Fibroblast of pulmonary artery (primary cell): Measurements from ENCODE around the gene ASPM.
"Not testable (repeated sequence)": the region's sequence is repeated elsewhere in the genome, so short reads cannot be mapped to it uniquely, and the experiment has no call there.

ENCODE experiments used
- DNase-seq: peaks from one replicate; pipeline ENCODE4 v3.0.0-alpha.2; 2010; ENCODE audit warnings: low read depth
- H3K4me3 ChIP-seq: replicated peaks from 2 replicates; pipeline ENCODE4 v1.5.1; 2011; ENCODE audit warnings: low read depth, mild to moderate bottlenecking, control low read depth, low read length, moderate library complexity
- TF ChIP-seq, protein P1 (sequence below): IDR thresholded peaks from 2 replicates; pipeline ENCODE4 v1.5.1; 2011; ENCODE audit warnings: mild to moderate bottlenecking, control low read depth, low read length, inconsistent platforms; ENCODE audit errors: missing control alignments

The ASPM gene

DNA sequence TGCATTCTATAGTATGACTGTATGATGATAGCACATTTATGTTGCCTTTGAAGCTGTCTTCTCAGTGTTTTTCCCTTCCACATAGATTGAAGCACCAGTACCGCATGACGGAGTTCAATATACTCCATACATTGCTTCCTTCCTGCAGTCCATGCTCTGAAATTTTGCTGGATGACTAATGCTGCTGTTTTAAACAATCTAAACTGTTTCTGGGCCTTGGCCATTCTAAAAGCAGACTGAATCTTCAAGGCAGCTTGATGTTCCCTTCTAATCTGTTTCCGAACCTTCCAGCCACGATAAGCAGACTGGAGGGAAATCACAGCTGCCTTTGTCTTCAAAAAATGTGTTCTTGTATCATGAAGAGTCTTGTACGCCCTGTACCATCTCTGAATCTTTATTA, 43.2 kb downstream of the ASPM start:
- TF ChIP-seq, protein P1, sequence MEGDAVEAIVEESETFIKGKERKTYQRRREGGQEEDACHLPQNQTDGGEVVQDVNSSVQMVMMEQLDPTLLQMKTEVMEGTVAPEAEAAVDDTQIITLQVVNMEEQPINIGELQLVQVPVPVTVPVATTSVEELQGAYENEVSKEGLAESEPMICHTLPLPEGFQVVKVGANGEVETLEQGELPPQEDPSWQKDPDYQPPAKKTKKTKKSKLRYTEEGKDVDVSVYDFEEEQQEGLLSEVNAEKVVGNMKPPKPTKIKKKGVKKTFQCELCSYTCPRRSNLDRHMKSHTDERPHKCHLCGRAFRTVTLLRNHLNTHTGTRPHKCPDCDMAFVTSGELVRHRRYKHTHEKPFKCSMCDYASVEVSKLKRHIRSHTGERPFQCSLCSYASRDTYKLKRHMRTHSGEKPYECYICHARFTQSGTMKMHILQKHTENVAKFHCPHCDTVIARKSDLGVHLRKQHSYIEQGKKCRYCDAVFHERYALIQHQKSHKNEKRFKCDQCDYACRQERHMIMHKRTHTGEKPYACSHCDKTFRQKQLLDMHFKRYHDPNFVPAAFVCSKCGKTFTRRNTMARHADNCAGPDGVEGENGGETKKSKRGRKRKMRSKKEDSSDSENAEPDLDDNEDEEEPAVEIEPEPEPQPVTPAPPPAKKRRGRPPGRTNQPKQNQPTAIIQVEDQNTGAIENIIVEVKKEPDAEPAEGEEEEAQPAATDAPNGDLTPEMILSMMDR, result no peak
- peak; percentile 23 for DNase-seq

DNA sequence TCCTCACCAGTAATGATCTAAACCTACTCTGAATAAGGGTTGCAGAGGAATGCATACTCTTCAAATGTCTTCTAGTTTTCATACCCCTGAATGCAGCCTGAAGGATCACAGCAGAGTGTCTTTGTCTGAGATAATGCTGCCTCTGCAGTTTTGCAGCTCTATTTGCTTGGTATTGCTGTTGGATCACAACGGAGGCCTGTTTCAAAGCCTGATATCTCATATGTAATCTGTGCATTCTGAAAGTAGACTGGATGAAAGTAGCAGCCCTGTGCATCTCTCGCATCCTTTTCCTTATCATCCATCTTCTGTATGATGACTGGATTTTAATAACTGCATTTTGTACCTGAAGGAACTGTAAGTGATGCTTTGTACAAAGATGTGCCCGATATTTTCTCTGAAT, 44.5 kb downstream of the ASPM start:
- TF ChIP-seq, protein P1, result no peak
- no peak overlapping the region for H3K4me3 ChIP-seq
- DNase-seq, result no peak

More for the DNA sequence above, 43.2 kb downstream of the ASPM start:
- no peak overlapping the region for H3K4me3 ChIP-seq

DNA sequence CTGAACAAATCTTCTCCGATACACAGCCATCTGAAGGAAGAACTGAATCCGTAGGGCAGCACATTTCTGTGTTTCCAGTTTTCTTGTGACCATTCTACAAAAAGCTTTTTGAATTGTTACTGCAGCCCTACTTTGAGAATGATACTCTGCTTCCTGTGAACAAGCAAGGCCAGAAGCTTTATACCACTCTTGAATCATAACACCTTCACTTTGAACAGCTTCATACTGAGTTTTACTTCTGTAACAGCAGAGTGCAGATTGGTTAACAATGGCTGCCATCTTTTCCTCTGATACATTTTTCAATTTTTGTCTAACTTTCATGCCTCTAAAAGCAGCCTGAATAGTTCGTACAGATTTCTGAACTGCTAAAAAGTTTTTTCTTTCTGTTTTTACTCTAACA, 45.8 kb downstream of the ASPM start:
- H3K4me3 ChIP-seq, result no peak overlapping the region

DNA sequence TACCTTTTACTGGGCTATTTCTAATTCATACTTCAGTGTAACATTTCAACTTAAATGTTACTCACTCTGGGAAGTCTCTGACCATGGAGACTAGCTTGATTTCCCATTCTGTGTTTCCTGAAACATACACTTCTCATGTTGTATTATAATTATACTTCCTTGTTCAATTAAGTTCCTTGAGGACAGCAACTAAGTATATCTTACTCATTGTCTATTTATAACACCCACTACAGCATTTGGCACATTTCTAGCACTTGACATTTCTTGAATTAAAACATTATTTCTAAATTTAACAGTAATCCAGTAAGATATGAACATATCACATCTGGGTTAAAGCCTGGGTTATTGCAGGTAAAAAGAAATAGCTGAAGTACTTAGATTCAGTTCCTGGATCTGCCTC, 47.0 kb downstream of the ASPM start:
- TF ChIP-seq, protein P1, result no peak
- DNase-seq, result no peak
- H3K4me3 ChIP-seq, result no peak overlapping the region

More for the DNA sequence above, 45.8 kb downstream of the ASPM start:
- TF ChIP-seq, protein P1, result no peak
- no peak for DNase-seq

DNA sequence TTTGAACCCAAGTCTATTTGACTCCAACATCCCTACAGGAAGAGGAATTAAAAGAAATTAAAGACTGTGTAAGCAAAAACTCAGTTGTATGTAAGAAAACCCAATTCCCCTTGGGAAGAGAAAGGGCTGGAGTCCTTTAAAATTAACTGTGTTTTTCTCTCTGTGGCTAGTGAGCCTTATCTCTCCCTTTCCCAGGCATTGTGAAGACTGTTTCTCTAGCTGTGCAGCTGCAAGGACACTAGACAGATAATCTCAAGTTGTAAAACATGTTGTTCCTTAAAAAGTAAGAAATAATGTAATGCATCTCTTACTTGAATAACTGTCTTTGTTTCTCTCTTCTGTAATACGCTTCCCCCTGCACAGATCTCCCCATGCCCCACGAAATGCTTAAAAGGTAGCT, 49.5 kb downstream of the ASPM start:
- not testable (repeated sequence) for DNase-seq, H3K4me3 ChIP-seq

DNA sequence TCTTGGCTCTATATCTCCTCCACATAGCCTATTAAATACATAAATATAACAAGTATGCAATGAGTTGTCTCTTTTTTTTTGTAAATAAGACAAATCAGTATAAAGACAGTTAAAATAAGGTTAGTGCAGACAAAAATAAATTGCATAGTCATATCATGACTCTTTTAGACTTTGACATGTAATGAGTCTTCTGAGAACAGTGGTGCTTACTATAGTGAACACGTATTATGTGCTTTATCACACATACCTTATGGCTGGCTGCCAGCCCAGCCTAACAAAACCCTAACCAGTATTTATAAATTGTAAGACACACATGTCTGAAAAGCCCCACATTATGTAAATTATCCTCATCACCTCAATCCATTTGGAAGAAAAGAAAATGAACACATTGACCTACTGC, 50.3 kb downstream of the ASPM start:
- DNase-seq, result no peak
- TF ChIP-seq, protein P1, result no peak
- no peak overlapping the region for H3K4me3 ChIP-seq

DNA sequence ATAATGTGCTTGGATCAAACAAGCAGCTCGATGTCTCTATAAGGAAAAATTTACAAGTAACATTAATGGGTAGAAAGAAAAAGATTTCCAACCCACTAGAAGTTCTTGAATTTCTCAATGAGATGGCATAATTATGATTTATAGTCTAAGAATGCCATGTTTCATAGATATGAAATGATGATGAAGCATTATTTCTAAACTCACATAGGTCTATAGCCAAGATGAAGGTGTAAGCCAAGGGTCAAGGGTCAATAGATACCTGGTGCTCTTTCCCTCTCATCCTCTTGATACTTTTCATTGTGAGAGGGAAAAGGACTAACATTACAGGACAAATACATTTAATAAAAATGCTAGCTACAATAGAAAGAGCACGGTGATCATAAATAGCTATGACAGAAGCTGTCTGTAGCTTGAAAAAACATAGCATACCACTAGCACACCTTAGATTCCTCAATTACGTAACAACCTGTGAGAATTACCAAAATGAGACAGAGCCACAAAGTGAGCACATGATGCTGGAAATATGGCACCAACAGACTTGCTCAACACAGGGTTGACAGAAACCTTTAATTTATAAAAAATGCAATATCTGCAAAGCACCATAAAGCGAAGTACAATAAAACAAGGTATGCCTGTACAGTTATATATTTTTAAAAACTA, 53.1 kb downstream of the ASPM start:
- DNase-seq, result no peak
- H3K4me3 ChIP-seq, result no peak overlapping the region
- TF ChIP-seq, protein P1, result no peak
